IMR-90 (cell line): ENCODE data around the gene H6PD. TPM values are rescaled to one million over a fixed set of nuclear protein-coding genes. Genes with fewer than 3 reads are reported as not detected.
A peak's percentile ranks its signal among the peaks of the same experiment; 100 is the strongest.

Experiments used
- ATAC-seq: fragments of 200-7000 bp; cut with Tn5 transposase; 2 replicates; pipeline ENCODE4 v1.9.1; 2020; ENCODE audit warnings: low read depth, mild to moderate bottlenecking, moderate library complexity
- BruUV-seq: library from RNA; stranded (reverse); fragments of 400-500 nt; replicated peaks from 2 replicates; lab custom pipeline; 2021; lab: Mats Ljungman, UMichigan
- CTCF ChIA-PET: fragments of 300-600 bp; formaldehyde crosslinking; extraction: SDS; loops from one replicate; lab custom pipeline; 2021; ENCODE audit warnings: antibody characterized with exemption; lab: Yijun Ruan, JAX
- POLR2A ChIA-PET: fragments of 300-600 bp; sonication (Branson Sonifier 250); formaldehyde crosslinking; loops from one replicate; lab custom pipeline; 2022; ENCODE audit warnings: antibody characterized with exemption; ENCODE audit not compliant: unreplicated experiment; lab: Charles Lee
- DNase-seq: peaks from one replicate; pipeline ENCODE4 v3.0.0; 2013
- H2AFZ ChIP-seq: replicated peaks from 2 replicates; pipeline ENCODE3; 2013; ENCODE audit warnings: low read length, mild to moderate bottlenecking; ENCODE audit not compliant: poor library complexity
- H2AK5ac ChIP-seq: 2 replicates; pipeline ENCODE4 v1.6.1; 2013; ENCODE audit warnings: low read depth, low read length, inconsistent platforms
- H2AK9ac ChIP-seq: replicated peaks from 2 replicates; pipeline ENCODE3; 2013; ENCODE audit warnings: mild to moderate bottlenecking, low read depth, low read length, moderate library complexity; ENCODE audit not compliant: poor library complexity
- H2BK120ac ChIP-seq: 2 replicates; pipeline ENCODE4 v1.6.1; 2013; ENCODE audit warnings: low read depth, low read length, inconsistent platforms
- H2BK15ac ChIP-seq: 3 replicates; pipeline ENCODE4 v1.6.1; 2013; ENCODE audit warnings: low read depth, low read length, inconsistent platforms
- H2BK20ac ChIP-seq: 2 replicates; pipeline ENCODE4 v1.6.1; 2013; ENCODE audit warnings: low read depth, mild to moderate bottlenecking, inconsistent platforms, low read length, moderate library complexity
- H2BK5ac ChIP-seq: 2 replicates; pipeline ENCODE4 v1.6.1; 2013; ENCODE audit warnings: mild to moderate bottlenecking, low read depth, low read length, inconsistent platforms; ENCODE audit not compliant: poor library complexity, severe bottlenecking
- H3K14ac ChIP-seq: replicated peaks from 2 replicates; pipeline ENCODE4 v1.6.1; 2013; ENCODE audit warnings: low read depth, low read length, inconsistent platforms
- H3K18ac ChIP-seq: 2 replicates; pipeline ENCODE4 v1.6.1; 2013; ENCODE audit warnings: low read depth, low read length, control low read depth
- H3K23ac ChIP-seq: 2 replicates; pipeline ENCODE4 v1.6.1; 2013; ENCODE audit warnings: low read depth, low read length, inconsistent platforms
- H3K27ac ChIP-seq: 2 replicates; pipeline ENCODE4 v1.5.1; 2013; ENCODE audit warnings: mild to moderate bottlenecking, control low read depth, low read length; ENCODE audit not compliant: insufficient read depth
- H3K27me3 ChIP-seq: 2 replicates; pipeline ENCODE4 v1.6.1; 2013; ENCODE audit warnings: low read length; ENCODE audit not compliant: control insufficient read depth, insufficient read depth
- H3K36me3 ChIP-seq: 2 replicates; pipeline ENCODE4 v1.6.1; 2013; ENCODE audit warnings: low read length, mixed read lengths; ENCODE audit not compliant: control insufficient read depth, insufficient read depth
- H3K4ac ChIP-seq: 2 replicates; pipeline ENCODE4 v1.6.1; 2013; ENCODE audit warnings: low read depth, low read length, inconsistent platforms
- H3K4me1 ChIP-seq: 2 replicates; pipeline ENCODE4 v1.6.1; 2013; ENCODE audit warnings: low read length, mixed read lengths; ENCODE audit not compliant: control insufficient read depth, insufficient read depth
- H3K4me2 ChIP-seq: 2 replicates; pipeline ENCODE4 v1.6.1; 2013; ENCODE audit warnings: low read depth, mild to moderate bottlenecking, control low read depth, low read length, moderate library complexity
- H3K4me3 ChIP-seq: 2 replicates; pipeline ENCODE4 v1.5.1; 2013; ENCODE audit warnings: low read depth, mild to moderate bottlenecking, control low read depth, low read length, moderate library complexity; ENCODE audit not compliant: insufficient read depth
- H3K56ac ChIP-seq: 2 replicates; pipeline ENCODE4 v1.6.1; 2013; ENCODE audit warnings: low read length, inconsistent platforms; ENCODE audit not compliant: insufficient read depth; ENCODE audit errors: extremely low read depth
- H3K79me1 ChIP-seq, 2 experiments: 2 replicates each; pipeline ENCODE4 v1.6.1; 2013; ENCODE audit warnings: low read length in 2 of 2, inconsistent platforms in 1 of 2, low read depth in 1 of 2
- H3K9ac ChIP-seq: 2 replicates; pipeline ENCODE4 v1.6.1; 2013; ENCODE audit warnings: low read depth, low read length, control low read depth
- H3K9me1 ChIP-seq: 2 replicates; pipeline ENCODE4 v1.6.1; 2013; ENCODE audit warnings: low read length, inconsistent platforms; ENCODE audit not compliant: insufficient read depth
- H3K9me3 ChIP-seq: 2 replicates; pipeline ENCODE4 v1.6.1; 2013; ENCODE audit warnings: low read length; ENCODE audit not compliant: control insufficient read depth, insufficient read depth
- H4K20me1 ChIP-seq: 2 replicates; pipeline ENCODE4 v1.6.1; 2013; ENCODE audit warnings: low read length, inconsistent platforms; ENCODE audit not compliant: insufficient read depth
- H4K5ac ChIP-seq: 2 replicates; pipeline ENCODE4 v1.6.1; 2013; ENCODE audit warnings: mild to moderate bottlenecking, low read depth, low read length, control low read depth
- H4K8ac ChIP-seq, 2 experiments: 2 replicates each; pipeline ENCODE4 v1.6.1; 2013; ENCODE audit warnings: low read depth in 2 of 2, low read length in 2 of 2, control low read depth in 1 of 2, inconsistent platforms in 1 of 2
- H4K91ac ChIP-seq: 2 replicates; pipeline ENCODE4 v1.6.1; 2013; ENCODE audit warnings: low read depth, low read length, inconsistent platforms; ENCODE audit not compliant: insufficient read depth
- BHLHE40 ChIP-seq: fragments of 150-350 bp; IDR thresholded peaks from 2 replicates; pipeline ENCODE4 v1.6.1; 2016; ENCODE audit warnings: mild to moderate bottlenecking, low read depth, low read length
- CEBPB ChIP-seq: IDR thresholded peaks from 2 replicates; pipeline ENCODE4 v1.6.1; 2012; ENCODE audit warnings: low read depth, low read length, improper control_type of control experiment
- CHD1 ChIP-seq: IDR thresholded peaks from 2 replicates; pipeline ENCODE4 v1.6.1; 2012; ENCODE audit warnings: low read depth, low read length, improper control_type of control experiment
- FOS ChIP-seq: fragments of 150-350 bp; IDR thresholded peaks from 2 replicates; pipeline ENCODE4 v1.6.1; 2016; ENCODE audit warnings: low read depth, low read length
- MAFK ChIP-seq: IDR thresholded peaks from 2 replicates; pipeline ENCODE4 v1.6.1; 2012; ENCODE audit warnings: low read depth, low read length, improper control_type of control experiment
- MAZ ChIP-seq: IDR thresholded peaks from 2 replicates; pipeline ENCODE4 v1.6.1; 2012; ENCODE audit warnings: low read depth, mild to moderate bottlenecking, low read length, improper control_type of control experiment, moderate library complexity, borderline replicate concordance
- MXI1 ChIP-seq: IDR thresholded peaks from 2 replicates; pipeline ENCODE4 v1.6.1; 2012; ENCODE audit warnings: low read depth, mild to moderate bottlenecking, low read length, moderate library complexity, borderline replicate concordance
- NFE2L2 ChIP-seq: fragments of 150-350 bp; IDR thresholded peaks from 2 replicates; pipeline ENCODE4 v1.6.1; 2016; ENCODE audit warnings: low read depth, mild to moderate bottlenecking, low read length
- POLR2A ChIP-seq: IDR thresholded peaks from 2 replicates; pipeline ENCODE4 v1.6.1; 2012; ENCODE audit warnings: mild to moderate bottlenecking, low read depth, low read length
- RAD21 ChIP-seq: IDR thresholded peaks from 2 replicates; pipeline ENCODE4 v1.6.1; 2012; ENCODE audit warnings: low read length, improper control_type of control experiment
- RCOR1 ChIP-seq: IDR thresholded peaks from 2 replicates; pipeline ENCODE4 v1.6.1; 2012; ENCODE audit warnings: mild to moderate bottlenecking, low read length, improper control_type of control experiment; ENCODE audit not compliant: insufficient replicate concordance
- RFX5 ChIP-seq: IDR thresholded peaks from 2 replicates; pipeline ENCODE4 v1.8.0; 2012; ENCODE audit warnings: low read depth, mild to moderate bottlenecking, low read length, moderate library complexity
- SMC3 ChIP-seq: fragments of 150-350 bp; IDR thresholded peaks from 2 replicates; pipeline ENCODE4 v1.6.1; 2016; ENCODE audit warnings: low read depth, mild to moderate bottlenecking, antibody characterized with exemption, low read length, moderate library complexity
- WGBS, 2 experiments: methylation state at CpG; one replicate each; pipeline versions ENCODE4 v1.1.5 to v1.1.7; 2013; ENCODE audit warnings: missing lambda C conversion rate in 2 of 2; ENCODE audit not compliant: insufficient read length in 1 of 2; ENCODE audit errors: extremely low coverage in 2 of 2; 5-methylcytosine and 5-hydroxymethylcytosine counted together
- dilution Hi-C: fragments of 300-500 bp; cut with HindIII; formaldehyde crosslinking; loops from one replicate; pipeline ENCODE4 v1.14.3; 2018; ENCODE audit warnings: low sequenced_read_pairs; ENCODE audit not compliant: unreplicated experiment
- in situ Hi-C: fragments of 300-500 bp; cut with MboI; formaldehyde crosslinking; loops from 3 replicates; pipeline ENCODE4 v1.14.3; 2019; ENCODE audit warnings: low sequenced_read_pairs, inconsistent platforms, mixed read lengths
- intact Hi-C: fragments of 100-400 bp; cut with micrococcal nuclease; formaldehyde crosslinking; loops from 2 replicates; pipeline ENCODE4 v1.10.0; 2022
- polyA plus RNA-seq, 3 experiments: library from polyadenylated mRNA; depleted of rRNA; stranded (reverse); fragments of >200 nt; gene quantifications; 2 replicates each; pipeline ENCODE4 v1.2.3, GENCODE V29; 2012; ENCODE audit warnings: low replicate concordance in 1 of 3
- total RNA-seq: library from RNA; depleted of rRNA; stranded (reverse); fragments of >200 nt; gene quantifications from 2 replicates; pipeline ENCODE4 v1.2.3, GENCODE V29; 2012
- TF ChIP-seq, protein P1 (sequence below): conservative IDR thresholded peaks from 2 replicates; pipeline ENCODE4 v1.5.1; 2012; ENCODE audit warnings: mild to moderate bottlenecking, low read depth, low read length, improper control_type of control experiment
- TF ChIP-seq, protein P2 (sequence below): fragments of 150-350 bp; IDR thresholded peaks from 2 replicates; pipeline ENCODE4 v1.6.1; 2016; ENCODE audit warnings: low read depth, mild to moderate bottlenecking, low read length, moderate library complexity, borderline replicate concordance
- TF ChIP-seq, protein P3 (sequence below): fragments of 150-350 bp; IDR thresholded peaks from 2 replicates; pipeline ENCODE4 v1.6.1; 2017; ENCODE audit warnings: mild to moderate bottlenecking, antibody characterized with exemption, low read length, low read depth

H6PD gene
- total and polyA plus RNA-seq, 2 of the 4 experiments (the other 2 are of a cell fraction), result 9.3 to 22.1 TPM

DNA sequence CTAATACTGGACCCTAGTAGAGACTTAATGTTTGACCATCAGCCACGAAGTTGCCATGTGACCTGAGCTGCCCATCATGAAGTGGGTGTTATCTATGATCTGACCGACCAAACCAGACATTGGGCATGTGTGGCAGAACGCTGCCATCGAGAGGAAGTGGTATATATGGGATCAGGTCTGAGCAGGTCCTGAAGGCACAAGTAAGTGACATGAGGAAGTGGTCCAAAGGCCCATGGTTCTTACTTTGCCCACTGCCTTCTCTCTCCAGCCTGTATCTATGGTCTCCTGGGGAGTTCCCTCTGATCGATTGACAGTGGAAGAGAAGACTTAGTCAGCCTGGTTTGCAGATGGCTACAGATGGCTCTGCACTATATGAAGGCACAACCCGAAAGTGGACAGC, 66.0 kb downstream of the H6PD start:
- Histone ChIP-seq H3K56ac (peak overlapping the region; percentile 21; the same call in 1 of the 2 replicates), H3K9ac (no peak overlapping the region), H3K36me3 (peaks cover 4% of the 10 kb centered on the region; the same call in 1 of the 2 replicates), H3K14ac (peak overlapping the region; percentile 90), H3K27ac (0 out of 2 replicates have a peak overlapping the region, but pooled peaks have one; percentile 7), H2BK20ac (peak overlapping the region; percentile 44), H4K8ac (peak overlapping the region; percentile 37 to 58; a peak in 3 of 4 replicates), H2AK9ac (peak overlapping the region; percentile 7), H4K91ac (peak overlapping the region; percentile 94), H3K4ac (peak overlapping the region; percentile 97), H3K4me2 (no peak overlapping the region), H2AK5ac (peak overlapping the region; percentile 97), H3K23ac (peak overlapping the region; percentile 83; the same call in 1 of the 2 replicates), H2BK120ac (peak overlapping the region; percentile 90), H3K4me1 (peaks cover 30% of the 10 kb centered on the region), H2BK15ac (peak overlapping the region; percentile 82; the same call in 2 of the 3 replicates), H2AFZ (no peak overlapping the region), H4K20me1 (peaks cover 79% of the 10 kb centered on the region), H4K5ac (peak overlapping the region; percentile 80), H2BK5ac (peak overlapping the region; percentile 75), H3K18ac (peak overlapping the region; percentile 80; the same call in 1 of the 2 replicates), H3K4me3 (no peak overlapping the region), H3K9me1 (peaks cover 59% of the 10 kb centered on the region), H3K27me3 (no peaks in the 10 kb centered on the region), H3K79me1 (peaks cover 56 to 93% of the 10 kb centered on the region in 2 experiments), H3K9me3 (no peaks in the 10 kb centered on the region)
- in situ Hi-C loops (no loop called here), intact Hi-C loops (no loop called here), dilution Hi-C loops (no loop called here)
- POLR2A ChIA-PET, result no interaction called here
- BruUV-seq, result no TSS peak
- ATAC-seq (no peak; the same call in 1 of the 2 replicates), DNase-seq (no peak)
- WGBS, 2 experiments, result no CpG with 5 or more reads among the region's 6 CpGs
- CTCF ChIA-PET, result no interaction called here
- TF ChIP-seq MAFK (no peak), CEBPB (no peak), RAD21 (no peak), FOS (no peak), RFX5 (no peak), MAZ (no peak), POLR2A (no peak), NFE2L2 (no peak), CHD1 (no peak), BHLHE40 (no peak), RCOR1 (no peak), SMC3 (no peak), MXI1 (no peak)
- TF ChIP-seq, protein P1, sequence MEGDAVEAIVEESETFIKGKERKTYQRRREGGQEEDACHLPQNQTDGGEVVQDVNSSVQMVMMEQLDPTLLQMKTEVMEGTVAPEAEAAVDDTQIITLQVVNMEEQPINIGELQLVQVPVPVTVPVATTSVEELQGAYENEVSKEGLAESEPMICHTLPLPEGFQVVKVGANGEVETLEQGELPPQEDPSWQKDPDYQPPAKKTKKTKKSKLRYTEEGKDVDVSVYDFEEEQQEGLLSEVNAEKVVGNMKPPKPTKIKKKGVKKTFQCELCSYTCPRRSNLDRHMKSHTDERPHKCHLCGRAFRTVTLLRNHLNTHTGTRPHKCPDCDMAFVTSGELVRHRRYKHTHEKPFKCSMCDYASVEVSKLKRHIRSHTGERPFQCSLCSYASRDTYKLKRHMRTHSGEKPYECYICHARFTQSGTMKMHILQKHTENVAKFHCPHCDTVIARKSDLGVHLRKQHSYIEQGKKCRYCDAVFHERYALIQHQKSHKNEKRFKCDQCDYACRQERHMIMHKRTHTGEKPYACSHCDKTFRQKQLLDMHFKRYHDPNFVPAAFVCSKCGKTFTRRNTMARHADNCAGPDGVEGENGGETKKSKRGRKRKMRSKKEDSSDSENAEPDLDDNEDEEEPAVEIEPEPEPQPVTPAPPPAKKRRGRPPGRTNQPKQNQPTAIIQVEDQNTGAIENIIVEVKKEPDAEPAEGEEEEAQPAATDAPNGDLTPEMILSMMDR, result no peak
- TF ChIP-seq, protein P2, sequence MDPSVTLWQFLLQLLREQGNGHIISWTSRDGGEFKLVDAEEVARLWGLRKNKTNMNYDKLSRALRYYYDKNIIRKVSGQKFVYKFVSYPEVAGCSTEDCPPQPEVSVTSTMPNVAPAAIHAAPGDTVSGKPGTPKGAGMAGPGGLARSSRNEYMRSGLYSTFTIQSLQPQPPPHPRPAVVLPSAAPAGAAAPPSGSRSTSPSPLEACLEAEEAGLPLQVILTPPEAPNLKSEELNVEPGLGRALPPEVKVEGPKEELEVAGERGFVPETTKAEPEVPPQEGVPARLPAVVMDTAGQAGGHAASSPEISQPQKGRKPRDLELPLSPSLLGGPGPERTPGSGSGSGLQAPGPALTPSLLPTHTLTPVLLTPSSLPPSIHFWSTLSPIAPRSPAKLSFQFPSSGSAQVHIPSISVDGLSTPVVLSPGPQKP, result no peak
- TF ChIP-seq, protein P3, sequence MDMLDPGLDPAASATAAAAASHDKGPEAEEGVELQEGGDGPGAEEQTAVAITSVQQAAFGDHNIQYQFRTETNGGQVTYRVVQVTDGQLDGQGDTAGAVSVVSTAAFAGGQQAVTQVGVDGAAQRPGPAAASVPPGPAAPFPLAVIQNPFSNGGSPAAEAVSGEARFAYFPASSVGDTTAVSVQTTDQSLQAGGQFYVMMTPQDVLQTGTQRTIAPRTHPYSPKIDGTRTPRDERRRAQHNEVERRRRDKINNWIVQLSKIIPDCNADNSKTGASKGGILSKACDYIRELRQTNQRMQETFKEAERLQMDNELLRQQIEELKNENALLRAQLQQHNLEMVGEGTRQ, result no peak
